Measurements from ENCODE around the gene BCAS3.

- no peak for TF ChIP-seq CTCF (IDR thresholded peaks at IDR 0.05; ENCODE audit: poor library complexity, severe bottlenecking)
- no peak for TF ChIP-seq EZH2 (IDR thresholded peaks at IDR 0.05; ENCODE audit: borderline replicate concordance, insufficient read depth, low read length, poor library complexity, severe bottlenecking)
- TF ChIP-seq MXI1 (conservative IDR thresholded peaks at IDR 0.05; ENCODE audit: poor library complexity, severe bottlenecking), result no peak
- no peak for TF ChIP-seq RAD21 (conservative IDR thresholded peaks at IDR 0.05)
- TF ChIP-seq REST (IDR thresholded peaks at IDR 0.05; ENCODE audit: borderline replicate concordance), result no peak
- no peak for TF ChIP-seq POLR2AphosphoS5 (IDR thresholded peaks at IDR 0.05)
- TF ChIP-seq EP300 (conservative IDR thresholded peaks at IDR 0.05; ENCODE audit: poor library complexity, severe bottlenecking), result no peak
- no peak for TF ChIP-seq SMC3 (conservative IDR thresholded peaks at IDR 0.05; ENCODE audit: poor library complexity)
- TF ChIP-seq TAF1 (IDR thresholded peaks at IDR 0.05; ENCODE audit: low read depth), result no peak
These were observed 69.6 kb downstream of the BCAS3 start for GRCh38 chr17:60747069-60747808.
